AG10803 (cell line): Measurements from ENCODE around the gene HAUS7.
A peak's percentile ranks its signal among the peaks of the same experiment; 100 is the strongest.

Source experiments
- DNase-seq: peaks from one replicate; pipeline ENCODE4 v3.0.0; 2010; ENCODE audit warnings: low read depth
- H3K4me3 ChIP-seq: 2 replicates; pipeline ENCODE4 v1.5.1; 2011; ENCODE audit warnings: mild to moderate bottlenecking, low read length, control low read depth
- TF ChIP-seq, protein P1 (sequence below): conservative IDR thresholded peaks from 2 replicates; pipeline ENCODE4 v1.5.1; 2011; ENCODE audit warnings: mild to moderate bottlenecking, low read length, control low read depth, inconsistent platforms

The HAUS7 gene

DNA sequence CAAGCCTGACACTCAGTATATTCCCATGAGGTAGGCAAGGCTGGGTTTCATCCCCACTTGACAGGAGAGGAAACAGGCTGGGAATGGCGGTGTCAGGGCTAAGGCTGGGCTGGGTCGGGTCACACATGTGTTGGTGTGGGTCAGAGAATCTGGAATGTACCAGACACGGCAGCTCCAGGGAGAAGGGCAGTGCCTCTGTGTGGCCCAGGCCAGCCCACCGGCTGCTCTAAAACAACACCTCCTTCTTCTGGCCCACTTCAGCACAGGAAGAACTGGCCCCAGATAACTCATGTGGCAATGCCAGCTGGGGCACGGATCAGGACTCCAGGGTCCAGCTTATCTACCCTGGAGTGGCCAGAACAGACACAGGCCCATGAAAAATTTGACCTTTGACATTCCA, 6.3 kb downstream of the HAUS7 start:
- no peak overlapping the region for H3K4me3 ChIP-seq
- TF ChIP-seq, protein P1, sequence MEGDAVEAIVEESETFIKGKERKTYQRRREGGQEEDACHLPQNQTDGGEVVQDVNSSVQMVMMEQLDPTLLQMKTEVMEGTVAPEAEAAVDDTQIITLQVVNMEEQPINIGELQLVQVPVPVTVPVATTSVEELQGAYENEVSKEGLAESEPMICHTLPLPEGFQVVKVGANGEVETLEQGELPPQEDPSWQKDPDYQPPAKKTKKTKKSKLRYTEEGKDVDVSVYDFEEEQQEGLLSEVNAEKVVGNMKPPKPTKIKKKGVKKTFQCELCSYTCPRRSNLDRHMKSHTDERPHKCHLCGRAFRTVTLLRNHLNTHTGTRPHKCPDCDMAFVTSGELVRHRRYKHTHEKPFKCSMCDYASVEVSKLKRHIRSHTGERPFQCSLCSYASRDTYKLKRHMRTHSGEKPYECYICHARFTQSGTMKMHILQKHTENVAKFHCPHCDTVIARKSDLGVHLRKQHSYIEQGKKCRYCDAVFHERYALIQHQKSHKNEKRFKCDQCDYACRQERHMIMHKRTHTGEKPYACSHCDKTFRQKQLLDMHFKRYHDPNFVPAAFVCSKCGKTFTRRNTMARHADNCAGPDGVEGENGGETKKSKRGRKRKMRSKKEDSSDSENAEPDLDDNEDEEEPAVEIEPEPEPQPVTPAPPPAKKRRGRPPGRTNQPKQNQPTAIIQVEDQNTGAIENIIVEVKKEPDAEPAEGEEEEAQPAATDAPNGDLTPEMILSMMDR = no peak
- DNase-seq = no peak

DNA sequence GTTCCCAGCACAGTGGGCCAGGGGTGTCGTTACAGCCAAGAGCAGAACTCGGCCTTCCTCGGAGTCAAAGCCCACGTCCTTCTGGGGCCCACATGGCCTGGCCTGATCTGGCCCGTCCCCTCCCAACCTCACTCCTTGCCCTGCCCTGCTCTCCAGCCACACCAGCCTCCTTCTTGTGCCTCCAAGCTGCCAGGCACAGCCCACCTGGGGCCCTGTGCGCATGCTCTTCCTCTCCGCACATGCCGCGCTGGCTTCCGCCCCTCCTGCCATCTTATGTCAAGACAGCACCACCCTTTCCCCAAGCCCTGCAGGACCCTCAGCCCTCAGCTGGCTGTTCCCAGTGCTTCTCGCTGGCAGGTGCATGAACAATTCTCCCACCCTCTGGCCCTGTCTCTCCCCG, 6.8 kb downstream of the HAUS7 start:
- H3K4me3 ChIP-seq = no peak overlapping the region
- no peak for DNase-seq
- TF ChIP-seq, protein P1 = no peak

DNA sequence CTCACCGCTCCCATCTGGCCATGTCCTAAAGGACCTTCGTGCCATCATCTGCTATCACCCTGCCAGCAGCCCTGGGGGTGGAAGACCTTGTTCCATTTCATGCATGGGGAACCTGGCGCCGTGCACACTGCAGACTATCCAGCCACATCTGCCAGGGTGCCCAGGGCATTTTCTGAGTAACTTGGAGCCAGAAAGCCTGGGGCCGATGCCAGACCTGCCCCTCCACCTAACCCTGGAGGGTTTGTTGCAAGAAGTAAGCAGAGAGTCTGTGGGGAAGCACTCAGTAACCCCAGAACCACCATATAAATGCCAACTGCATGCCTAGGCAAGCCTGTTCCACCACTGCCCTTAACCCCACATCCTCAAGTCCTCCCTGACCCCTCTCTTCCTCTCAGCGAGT, 7.3 kb downstream of the HAUS7 start:
- TF ChIP-seq, protein P1 = no peak
- no peak overlapping the region for H3K4me3 ChIP-seq
- no peak for DNase-seq

DNA sequence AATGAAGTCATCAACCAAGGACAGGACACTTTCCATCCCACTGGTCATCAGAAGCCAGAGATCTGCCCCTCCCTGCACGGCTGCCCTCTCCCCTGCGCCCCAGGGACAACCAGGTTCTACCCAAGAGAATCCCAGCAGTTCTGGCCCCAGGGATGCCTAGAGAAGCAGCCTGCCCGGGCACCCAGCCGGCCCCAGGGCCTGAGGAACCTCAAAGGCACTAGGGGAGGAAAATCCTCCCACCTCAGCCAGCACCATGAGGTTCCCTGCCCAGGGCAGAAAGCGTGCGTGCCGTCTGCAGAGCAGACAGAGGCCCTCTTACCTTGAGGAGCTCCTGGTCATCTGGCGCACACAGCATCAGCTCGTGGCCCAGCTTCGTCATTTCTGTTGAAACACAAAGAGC, 8.1 kb downstream of the HAUS7 start:
- no peak overlapping the region for H3K4me3 ChIP-seq
- no peak for DNase-seq
- TF ChIP-seq, protein P1 = no peak

DNA sequence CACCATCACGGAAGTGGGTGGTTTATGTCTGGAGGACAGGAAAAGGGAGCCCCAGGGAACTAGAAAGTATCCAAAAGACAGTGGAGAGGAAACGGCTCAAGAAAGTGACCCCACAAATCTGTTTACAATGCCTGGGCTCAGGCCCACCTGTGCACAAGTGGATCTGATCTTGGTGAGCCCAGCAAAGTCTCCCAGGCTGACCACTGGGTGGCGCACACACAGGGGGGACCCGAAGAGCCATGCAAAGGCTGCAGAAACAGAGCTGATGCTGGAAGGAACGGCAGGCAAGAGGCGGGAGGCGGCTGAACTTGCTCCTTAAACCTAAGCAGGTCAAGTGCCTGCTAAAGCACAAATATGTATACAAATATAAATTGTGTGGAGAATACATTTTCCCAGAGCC, 9.6 kb downstream of the HAUS7 start:
- DNase-seq = peak; percentile 36
- no peak overlapping the region for H3K4me3 ChIP-seq
- TF ChIP-seq, protein P1 = peak; percentile 60

DNA sequence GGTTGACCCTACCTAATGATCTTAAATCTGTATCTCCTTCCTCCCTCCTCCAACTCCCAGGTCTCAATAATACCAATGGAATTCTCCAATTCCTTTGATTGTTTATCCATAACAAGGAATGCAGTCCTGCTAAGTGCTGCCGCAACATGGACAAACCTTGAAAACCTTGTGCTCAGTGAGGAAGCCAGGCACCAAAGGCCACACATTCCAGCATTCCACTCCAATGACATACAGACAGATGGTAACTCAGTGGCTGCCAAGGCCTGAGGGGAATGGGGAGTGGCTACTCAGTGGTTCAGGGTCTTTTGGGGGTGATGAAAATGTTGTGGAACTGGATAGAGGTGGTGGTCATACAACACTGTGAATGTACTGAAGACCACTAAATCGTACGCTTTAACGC, 10.4 kb downstream of the HAUS7 start:
- no peak overlapping the region for H3K4me3 ChIP-seq
- peak; percentile 73 for DNase-seq
- TF ChIP-seq, protein P1 = peak; percentile 21; the same call in 1 of the 2 replicates

DNA sequence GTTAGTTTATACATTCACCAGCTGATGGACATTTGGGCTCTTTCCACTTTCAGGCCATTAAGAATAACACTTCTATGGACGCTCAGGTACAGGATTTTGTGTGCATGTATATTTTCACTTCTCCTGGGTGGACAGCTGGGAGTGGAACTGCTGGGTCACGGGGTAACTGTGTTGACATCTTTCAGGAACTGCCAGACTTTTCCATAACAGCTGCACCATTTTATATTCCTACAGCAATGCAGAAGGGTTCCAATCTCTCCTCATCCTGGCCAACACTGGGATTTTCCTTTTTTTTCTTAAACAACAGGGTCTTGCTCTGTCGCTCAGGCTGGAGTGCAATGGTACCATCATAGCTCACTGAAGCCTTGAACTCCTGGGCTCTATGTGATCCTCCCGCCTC, 11.9 kb downstream of the HAUS7 start:
- TF ChIP-seq, protein P1 = no peak
- DNase-seq = no peak
- no peak overlapping the region for H3K4me3 ChIP-seq
